Measurements from ENCODE around the gene SRSF3. TPM values are rescaled to one million over a fixed set of nuclear protein-coding genes. Genes with fewer than 3 reads are reported as not detected.

Gene SRSF3
- total RNA-seq, 1 experiment from 2014 or later, result 954 TPM

DNA sequence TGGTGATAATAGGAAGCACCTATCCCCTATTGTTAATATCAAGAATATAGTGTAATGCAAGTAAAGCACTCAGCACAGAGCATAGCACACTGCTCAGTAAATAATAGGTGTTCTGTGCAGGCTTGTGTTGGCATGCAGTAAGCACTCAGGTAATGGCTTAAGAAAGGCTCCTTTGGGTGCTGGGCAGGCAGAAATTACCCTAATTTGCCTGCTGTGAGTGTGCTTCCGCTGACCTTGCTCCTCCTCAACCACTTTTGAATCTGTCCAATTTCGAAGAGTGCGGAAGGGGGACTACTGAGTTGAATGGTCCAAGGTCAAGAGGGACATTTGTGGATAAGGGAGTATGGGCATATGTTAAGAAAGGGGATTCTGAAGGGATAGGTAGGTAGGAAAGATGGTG, 15.4 kb downstream of the SRSF3 start:
- peaks cover 19 to 21% of the 10 kb centered on the region in 2 experiments for H3K4me1 Mint-ChIP-seq
- Histone ChIP-seq H3K79me1 (ENCODE audit: insufficient read depth, low read depth, low read length, poor library complexity, severe bottlenecking) (no peaks in the 10 kb centered on the region), H3K9ac (ENCODE audit: extremely low read depth, insufficient read length, low read length) (no peak overlapping the region), H2AFZ (ENCODE audit: low read length) (no peak overlapping the region), H2BK5ac (ENCODE audit: insufficient read length, low read length) (no peak overlapping the region), H4K8ac (replicated peaks; ENCODE audit: insufficient read length, low read depth, low read length) (no peak overlapping the region), H2BK120ac (ENCODE audit: low read depth, low read length, poor library complexity, severe bottlenecking) (no peak overlapping the region), H3K4me1 (ENCODE audit: insufficient read depth, low read length) (no peaks in the 10 kb centered on the region), H3T11ph (ENCODE audit: low read length) (no peak overlapping the region), H2BK12ac (ENCODE audit: insufficient read length, low read depth, low read length) (no peak overlapping the region), H3K4me2 (ENCODE audit: insufficient read depth, insufficient read length, low read length) (no peak overlapping the region), H3K14ac (ENCODE audit: insufficient read depth, low read length) (no peak overlapping the region), H3K4ac (ENCODE audit: low read depth, low read length) (no peak overlapping the region), H3K27me3 (ENCODE audit: insufficient read depth, low read length) (no peaks in the 10 kb centered on the region), H2BK15ac (ENCODE audit: low read depth, low read length) (no peak overlapping the region), H4K91ac (ENCODE audit: insufficient read length, low read depth, low read length) (no peak overlapping the region), H3K27ac (ENCODE audit: insufficient read length, low read depth, low read length) (no peak overlapping the region), H4K20me1 (ENCODE audit: control insufficient read depth, insufficient read depth, insufficient read length) (no peaks in the 10 kb centered on the region), H3K23ac (ENCODE audit: insufficient read length, low read depth, low read length) (no peak overlapping the region), H4K5ac (ENCODE audit: insufficient read length, low read depth, low read length) (peak overlapping the region; percentile 36), H2AK5ac (ENCODE audit: insufficient read length, low read length) (no peak overlapping the region), H3K23me2 (ENCODE audit: insufficient read length, low read depth, low read length, poor library complexity, severe bottlenecking) (no peaks in the 10 kb centered on the region), H3K18ac (ENCODE audit: insufficient read length, low read depth, low read length) (no peak overlapping the region), H2BK20ac (ENCODE audit: low read depth, low read length, poor library complexity, severe bottlenecking) (no peak overlapping the region), H3K79me2 (ENCODE audit: insufficient read depth, low read length) (no peaks in the 10 kb centered on the region), H3K9me3 (ENCODE audit: control insufficient read depth, low read depth, low read length) (no peaks in the 10 kb centered on the region), H3K56ac (ENCODE audit: insufficient read length, low read depth, low read length) (no peak overlapping the region)
- H3K36me3 Mint-ChIP-seq (ENCODE audit: insufficient read depth in 1 of 3, low read depth in 3 of 3), result peaks cover 50 to 85% (median 81%) of the 10 kb centered on the region in 3 experiments
- no peak for DNase-seq
- no CpG with 5 or more reads among the region's 3 CpGs for WGBS (ENCODE audit: extremely low coverage, insufficient read length, low lambda C conversion rate)
- H3K27ac Mint-ChIP-seq, result peak overlapping the region in 2 of 3 experiments; percentile 60 to 81; a peak in 3 of 7 replicates
- peaks cover 2% of the 10 kb centered on the region for H3K27me3 Mint-ChIP-seq (ENCODE audit: low read depth)
- no peaks in the 10 kb centered on the region; a peak in 1 of 5 replicates for H3K9me3 Mint-ChIP-seq
- TF ChIP-seq, protein P1, sequence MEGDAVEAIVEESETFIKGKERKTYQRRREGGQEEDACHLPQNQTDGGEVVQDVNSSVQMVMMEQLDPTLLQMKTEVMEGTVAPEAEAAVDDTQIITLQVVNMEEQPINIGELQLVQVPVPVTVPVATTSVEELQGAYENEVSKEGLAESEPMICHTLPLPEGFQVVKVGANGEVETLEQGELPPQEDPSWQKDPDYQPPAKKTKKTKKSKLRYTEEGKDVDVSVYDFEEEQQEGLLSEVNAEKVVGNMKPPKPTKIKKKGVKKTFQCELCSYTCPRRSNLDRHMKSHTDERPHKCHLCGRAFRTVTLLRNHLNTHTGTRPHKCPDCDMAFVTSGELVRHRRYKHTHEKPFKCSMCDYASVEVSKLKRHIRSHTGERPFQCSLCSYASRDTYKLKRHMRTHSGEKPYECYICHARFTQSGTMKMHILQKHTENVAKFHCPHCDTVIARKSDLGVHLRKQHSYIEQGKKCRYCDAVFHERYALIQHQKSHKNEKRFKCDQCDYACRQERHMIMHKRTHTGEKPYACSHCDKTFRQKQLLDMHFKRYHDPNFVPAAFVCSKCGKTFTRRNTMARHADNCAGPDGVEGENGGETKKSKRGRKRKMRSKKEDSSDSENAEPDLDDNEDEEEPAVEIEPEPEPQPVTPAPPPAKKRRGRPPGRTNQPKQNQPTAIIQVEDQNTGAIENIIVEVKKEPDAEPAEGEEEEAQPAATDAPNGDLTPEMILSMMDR (conservative IDR thresholded peaks at IDR 0.05), result no peak
- peak overlapping the region in 1 of 2 experiments; percentile 2; a peak in 1 of 5 replicates for H3K4me3 Mint-ChIP-seq
